ENCODE data around the gene FAT1. TPM values are rescaled to one million over a fixed set of nuclear protein-coding genes. Genes with fewer than 3 reads are reported as not detected.

Gene FAT1
- total and polyA plus RNA-seq, 8 donors: 8.2 to 272 (median 60.4) TPM

GRCh38 chr4:186554539-186554913 lies 169.1 kb downstream of the FAT1 start:
- no peaks in the 10 kb centered on the region for H3K9me3 ChIP-seq
- intact Hi-C loops (cut with DNase I; ENCODE audit: low total_unique reads): no loop called here
- peak overlapping the region in 2 of 4 donors; percentile 39 to 41 for H3K4me3 ChIP-seq
- no peak for TF ChIP-seq POLR2A (IDR thresholded peaks at IDR 0.05)
- no peak for TF ChIP-seq CTCF (IDR thresholded peaks at IDR 0.05)
- TF ChIP-seq EP300 (IDR thresholded peaks at IDR 0.05): no peak
- no peak for TF ChIP-seq POLR2AphosphoS5 (IDR thresholded peaks at IDR 0.05)
- H3K36me3 ChIP-seq: no peaks in the 10 kb centered on the region
- peak; percentile 36 to 67 for DNase-seq
- no peak overlapping the region for H3K27ac ChIP-seq
- peaks cover 12 to 19% (median 16%) of the 10 kb centered on the region in 4 donors for H3K4me1 ChIP-seq
- WGBS, 5 donors: 1 to 5% (median 3%) methylated on average over 12 of the region's 12 CpGs
- H3K27me3 ChIP-seq: peaks cover 0 to 62% (median 26%) of the 10 kb centered on the region in 3 donors

- TF ChIP-seq CTCF (IDR thresholded peaks at IDR 0.05): no peak
- H3K36me3 ChIP-seq: no peaks in the 10 kb centered on the region
- intact Hi-C loops (cut with DNase I; ENCODE audit: low total_unique reads): no loop called here
- H3K4me1 ChIP-seq: peaks cover 12 to 19% (median 16%) of the 10 kb centered on the region in 4 donors
- DNase-seq: no peak
- WGBS, 5 donors: 63 to 81% (median 70%) methylated on average over 7 to 13 of the region's 13 CpGs
- no peak overlapping the region for H3K4me3 ChIP-seq
- H3K27me3 ChIP-seq: peaks cover 0 to 62% (median 28%) of the 10 kb centered on the region in 3 donors
- no peak overlapping the region for H3K27ac ChIP-seq
- H3K9me3 ChIP-seq: no peaks in the 10 kb centered on the region
Observed at GRCh38 chr4:186553717-186554116, 169.9 kb downstream of the FAT1 start.

- no peak for DNase-seq
- H3K36me3 ChIP-seq: no peaks in the 10 kb centered on the region
- no peak overlapping the region for H3K27ac ChIP-seq
- no peaks in the 10 kb centered on the region for H3K9me3 ChIP-seq
- H3K4me1 ChIP-seq: peaks cover 12 to 19% (median 16%) of the 10 kb centered on the region in 4 donors
- H3K27me3 ChIP-seq: peaks cover 0 to 58% (median 28%) of the 10 kb centered on the region in 3 donors
- TF ChIP-seq POLR2A (IDR thresholded peaks at IDR 0.05) (no peak), POLR2AphosphoS5 (IDR thresholded peaks at IDR 0.05) (no peak), EP300 (IDR thresholded peaks at IDR 0.05) (no peak), CTCF (IDR thresholded peaks at IDR 0.05) (no peak)
- H3K4me3 ChIP-seq: no peak overlapping the region
- WGBS, 5 donors: 77 to 93% (median 89%) methylated on average over 2 of the region's 2 CpGs
- intact Hi-C loops (cut with DNase I; ENCODE audit: low total_unique reads): no loop called here
Observed at GRCh38 chr4:186551849-186552248, 171.8 kb downstream of the FAT1 start.

- Histone ChIP-seq H3K4me1 (no peaks in the 10 kb centered on the region), H3K27me3 (peaks cover 0 to 9% (median 0%) of the 10 kb centered on the region in 3 donors), H3K9me3 (peaks cover 0 to 5% (median 0%) of the 10 kb centered on the region in 4 donors), H3K27ac (no peak overlapping the region), H3K4me3 (no peak overlapping the region), H3K36me3 (no peaks in the 10 kb centered on the region)
- TF ChIP-seq POLR2A (IDR thresholded peaks at IDR 0.05): no peak
- TF ChIP-seq POLR2AphosphoS5 (IDR thresholded peaks at IDR 0.05): no peak
- no peak for TF ChIP-seq EP300 (IDR thresholded peaks at IDR 0.05)
- TF ChIP-seq CTCF (IDR thresholded peaks at IDR 0.05): no peak
- intact Hi-C loops (cut with DNase I; ENCODE audit: low total_unique reads): no loop called here
- 35 to 56% (median 42%) methylated on average over 7 of the region's 7 CpGs for WGBS, 5 donors
- no peak for DNase-seq
Observed at GRCh38 chr4:186545436-186545835, 178.2 kb downstream of the FAT1 start.
